HepG2 (cell line): Measurements from ENCODE around the gene SBK3. TPM values are rescaled to one million over a fixed set of nuclear protein-coding genes. Genes with fewer than 3 reads are reported as not detected.

Source experiments
- ARID3A ChIP-seq: IDR thresholded peaks from 2 replicates; pipeline ENCODE4 v1.6.1; 2012; ENCODE audit warnings: low read depth, low read length, improper control_type of control experiment
- ARNTL ChIP-seq: sonication (generic); formaldehyde crosslinking; IDR thresholded peaks from 2 replicates; pipeline ENCODE4 v1.4.0; 2020; ENCODE audit warnings: mild to moderate bottlenecking, missing genetic modification reagents
- CBX1 ChIP-seq: IDR thresholded peaks from one replicate; pipeline ENCODE4 v1.6.1; 2016; ENCODE audit warnings: antibody characterized with exemption, low read depth
- ELF1 ChIP-seq: sonication (generic); formaldehyde crosslinking; IDR thresholded peaks from 2 replicates; pipeline ENCODE4 v1.4.0; 2020; ENCODE audit warnings: missing genetic modification reagents
- HNF4A ChIP-seq: sonication (generic); formaldehyde crosslinking; IDR thresholded peaks from 2 replicates; pipeline ENCODE4 v1.4.0; 2020; ENCODE audit warnings: missing genetic modification reagents
- MAZ ChIP-seq, 2 experiments: sonication (generic) in 1 of 2; formaldehyde crosslinking in 1 of 2; IDR thresholded peaks; 2 replicates each; pipeline versions ENCODE4 v1.5.0 to v1.6.1; 2012 to 2020; ENCODE audit warnings: low read depth in 2 of 2, mild to moderate bottlenecking in 2 of 2, borderline replicate concordance in 1 of 2, improper control_type of control experiment in 1 of 2, low read length in 1 of 2, missing genetic modification reagents in 1 of 2, moderate library complexity in 1 of 2
- NFYC ChIP-seq: IDR thresholded peaks from 2 replicates; pipeline ENCODE4 v1.6.1; 2016; ENCODE audit warnings: missing genetic modification reagents, missing compliant biosample characterization
- REST ChIP-seq, 2 experiments: IDR thresholded peaks; 2 replicates each; pipeline ENCODE4 v1.6.1; 2011 to 2012; ENCODE audit warnings: low read length in 2 of 2, borderline replicate concordance in 1 of 2, low read depth in 1 of 2, mild to moderate bottlenecking in 1 of 2, moderate library complexity in 1 of 2
- STAG1 ChIP-seq: sonication (generic); formaldehyde crosslinking; IDR thresholded peaks from 2 replicates; pipeline ENCODE4 v1.4.0; 2020; ENCODE audit warnings: missing genetic modification reagents
- TOE1 ChIP-seq: sonication (generic); formaldehyde crosslinking; IDR thresholded peaks from 2 replicates; pipeline ENCODE4 v1.4.0; 2020; ENCODE audit warnings: mild to moderate bottlenecking, missing genetic modification reagents
- ZMAT5 ChIP-seq: sonication (generic); formaldehyde crosslinking; IDR thresholded peaks from 2 replicates; pipeline ENCODE4 v1.5.0; 2020; ENCODE audit warnings: mild to moderate bottlenecking, low read depth, missing genetic modification reagents, borderline replicate concordance
- ZNF232 ChIP-seq: sonication (generic); formaldehyde crosslinking; IDR thresholded peaks from 2 replicates; pipeline ENCODE4 v1.4.0; 2020; ENCODE audit warnings: missing genetic modification reagents, borderline replicate concordance
- ZNF33A ChIP-seq: sonication (generic); formaldehyde crosslinking; IDR thresholded peaks from 2 replicates; pipeline ENCODE4 v1.5.1; 2020; ENCODE audit warnings: missing genetic modification reagents, mild to moderate bottlenecking, moderate library complexity, borderline replicate concordance
- ZNF446 ChIP-seq: sonication (generic); formaldehyde crosslinking; IDR thresholded peaks from 2 replicates; pipeline ENCODE4 v1.5.0; 2020; ENCODE audit warnings: mild to moderate bottlenecking, missing genetic modification reagents
- ZNF614 ChIP-seq: IDR thresholded peaks from 2 replicates; pipeline ENCODE4 v1.6.1; 2018; ENCODE audit warnings: missing biosample characterization, missing genetic modification reagents, inconsistent platforms, borderline replicate concordance
- ZNF776 ChIP-seq: sonication (generic); formaldehyde crosslinking; IDR thresholded peaks from 2 replicates; pipeline ENCODE4 v1.4.0; 2020; ENCODE audit warnings: mild to moderate bottlenecking, missing genetic modification reagents
- ZNF891 ChIP-seq: sonication (generic); formaldehyde crosslinking; IDR thresholded peaks from 2 replicates; pipeline ENCODE4 v1.5.0; 2020; ENCODE audit warnings: mild to moderate bottlenecking, missing genetic modification reagents
- ZXDC ChIP-seq: sonication (generic); formaldehyde crosslinking; IDR thresholded peaks from 2 replicates; pipeline ENCODE4 v1.5.0; 2020; ENCODE audit warnings: mild to moderate bottlenecking, missing genetic modification reagents
- polyA plus RNA-seq, 8 experiments: library from polyadenylated mRNA; depleted of rRNA in 3 of 8; stranded (reverse) in 7 of 8; unstranded in 1 of 8; fragments of >200 nt; fragmentation: Illumina TruSeq in 4 of 8; extraction: Trizol in 4 of 8; gene quantifications; 2 replicates each; pipeline versions ENCODE4 v1.2.1 to v1.2.3, GENCODE V29; 2011 to 2016; ENCODE audit warnings: low read depth in 4 of 8, missing spikeins in 1 of 8, mixed read lengths in 1 of 8; ENCODE audit not compliant: insufficient read depth in 1 of 8
- total RNA-seq, 5 experiments: library from RNA; depleted of rRNA; stranded (reverse); fragments of >200 nt; fragmentation: Illumina TruSeq; extraction: Trizol; gene quantifications; 2 replicates each; pipeline ENCODE4 v1.2.3, GENCODE V29; 2016; ENCODE audit warnings: low read depth in 1 of 5

SBK3 gene
- total and polyA plus RNA-seq, 2 of the 13 experiments (the other 11 are each of a cell fraction or from before 2014, with no cell fraction given): 0.66 to 0.77 TPM

- TF ChIP-seq ZXDC (no peak), ZNF891 (no peak), REST (IDR thresholded peaks at IDR 0.05; ENCODE audit: borderline replicate concordance in 1 of 2, low read depth in 1 of 2, low read length in 2 of 2) (peak in 1 of 2 experiments; percentile 71; a peak in 3 of 4 replicates), ZNF614 (CRISPR knock-in tag) (no peak), MAZ (IDR thresholded peaks at IDR 0.05; ENCODE audit: borderline replicate concordance, low read depth, low read length) (peak; percentile 91), MAZ (CRISPR knock-in tag; IDR thresholded peaks at IDR 0.05; ENCODE audit: low read depth) (peak; percentile 92), HNF4A (no peak), ZNF776 (CRISPR knock-in tag) (no peak), ELF1 (CRISPR knock-in tag) (peak; percentile 87), ZNF232 (CRISPR knock-in tag) (no peak), ZMAT5 (CRISPR knock-in tag) (no peak), ZNF446 (CRISPR knock-in tag) (no peak), ARID3A (no peak), CBX1 (peak; percentile 89), ARNTL (no peak), STAG1 (no peak), ZNF33A (no peak), TOE1 (CRISPR knock-in tag) (no peak), NFYC (no peak)
Measured at GRCh38 chr19:55580628-55581144, 35.3 kb upstream of the SBK3 start, which contains the start of gene ZNF579 (continued).
